Measurements from ENCODE around the gene USP16.

Gene USP16

GRCh38 chr21:29083306-29083705, 58.8 kb downstream of the USP16 start:
- no peak for TF ChIP-seq CTCF (IDR thresholded peaks at IDR 0.05; ENCODE audit: borderline replicate concordance, insufficient read depth, low read depth, low read length)
- H3K4me3 ChIP-seq (ENCODE audit: low read depth, low read length): no peak overlapping the region

- TF ChIP-seq CTCF (IDR thresholded peaks at IDR 0.05; ENCODE audit: borderline replicate concordance, insufficient read depth, low read depth, low read length): no peak
- no peak overlapping the region for H3K4me3 ChIP-seq (ENCODE audit: low read depth, low read length)
These were observed 59.9 kb downstream of the USP16 start for GRCh38 chr21:29084372-29084771.

- TF ChIP-seq CTCF (IDR thresholded peaks at IDR 0.05; ENCODE audit: borderline replicate concordance, insufficient read depth, low read depth, low read length): no peak
- H3K4me3 ChIP-seq (ENCODE audit: low read depth, low read length): no peak overlapping the region
These were observed 60.8 kb downstream of the USP16 start for GRCh38 chr21:29085106-29085752.

GRCh38 chr21:29091033-29091432, 66.6 kb downstream of the USP16 start:
- no peak overlapping the region for H3K4me3 ChIP-seq (ENCODE audit: low read depth, low read length)
- no peak for TF ChIP-seq CTCF (IDR thresholded peaks at IDR 0.05; ENCODE audit: borderline replicate concordance, insufficient read depth, low read depth, low read length)

- TF ChIP-seq CTCF (IDR thresholded peaks at IDR 0.05; ENCODE audit: borderline replicate concordance, insufficient read depth, low read depth, low read length): no peak
- no peak overlapping the region for H3K4me3 ChIP-seq (ENCODE audit: low read depth, low read length)
These were observed 67.9 kb downstream of the USP16 start for GRCh38 chr21:29092102-29092959.

GRCh38 chr21:29096218-29097015, 71.9 kb downstream of the USP16 start:
- H3K4me3 ChIP-seq (ENCODE audit: low read depth, low read length): no peak overlapping the region
- no peak for TF ChIP-seq CTCF (IDR thresholded peaks at IDR 0.05; ENCODE audit: borderline replicate concordance, insufficient read depth, low read depth, low read length)

All from GM12875 (cell line).